Measurements from ENCODE around the gene WDR86.

The WDR86 gene

DNA sequence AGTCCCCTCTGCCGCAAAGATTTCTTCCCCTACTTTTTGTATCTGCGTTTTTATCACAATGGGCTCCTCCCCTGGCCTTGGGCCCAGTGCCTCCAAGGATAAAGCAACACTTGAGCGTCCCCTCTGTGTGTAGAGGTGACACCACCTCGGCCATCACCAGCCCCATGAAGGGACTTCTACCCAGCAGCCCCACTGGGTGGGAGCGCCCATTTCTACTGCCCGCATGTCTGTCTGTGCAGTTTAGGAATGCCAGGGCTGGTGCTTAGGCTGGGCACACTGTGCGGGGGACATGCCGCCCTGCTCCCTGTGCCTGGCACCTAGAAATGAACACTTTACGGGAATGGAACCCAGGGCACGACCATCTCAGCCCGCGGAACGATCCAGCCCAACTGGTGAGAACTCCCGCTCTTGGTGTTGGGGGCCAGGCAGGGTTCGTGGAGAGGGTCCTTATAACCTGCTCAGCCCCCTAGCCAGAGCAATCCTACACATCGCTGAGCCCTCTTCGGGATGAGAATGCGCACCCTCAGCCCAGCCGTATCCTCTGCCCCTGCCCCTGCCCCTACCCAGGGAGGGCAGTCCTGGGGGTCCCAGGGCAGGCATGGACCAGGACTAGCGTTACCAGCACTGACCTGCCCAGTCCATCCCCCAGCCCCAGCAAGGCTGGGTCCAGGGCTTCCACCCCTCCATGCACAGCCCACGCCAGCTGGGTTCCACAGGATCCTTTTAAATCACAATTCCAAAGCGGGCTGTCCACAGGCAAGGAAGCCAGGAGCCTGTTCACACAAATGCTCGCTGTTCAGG is 17.3 kb upstream of the WDR86 start:
- DNase-seq = no peak

GRCh38 chr7:151426441-151426903 is 16.6 kb upstream of the WDR86 start:
- DNase-seq = peak; percentile 94

DNA sequence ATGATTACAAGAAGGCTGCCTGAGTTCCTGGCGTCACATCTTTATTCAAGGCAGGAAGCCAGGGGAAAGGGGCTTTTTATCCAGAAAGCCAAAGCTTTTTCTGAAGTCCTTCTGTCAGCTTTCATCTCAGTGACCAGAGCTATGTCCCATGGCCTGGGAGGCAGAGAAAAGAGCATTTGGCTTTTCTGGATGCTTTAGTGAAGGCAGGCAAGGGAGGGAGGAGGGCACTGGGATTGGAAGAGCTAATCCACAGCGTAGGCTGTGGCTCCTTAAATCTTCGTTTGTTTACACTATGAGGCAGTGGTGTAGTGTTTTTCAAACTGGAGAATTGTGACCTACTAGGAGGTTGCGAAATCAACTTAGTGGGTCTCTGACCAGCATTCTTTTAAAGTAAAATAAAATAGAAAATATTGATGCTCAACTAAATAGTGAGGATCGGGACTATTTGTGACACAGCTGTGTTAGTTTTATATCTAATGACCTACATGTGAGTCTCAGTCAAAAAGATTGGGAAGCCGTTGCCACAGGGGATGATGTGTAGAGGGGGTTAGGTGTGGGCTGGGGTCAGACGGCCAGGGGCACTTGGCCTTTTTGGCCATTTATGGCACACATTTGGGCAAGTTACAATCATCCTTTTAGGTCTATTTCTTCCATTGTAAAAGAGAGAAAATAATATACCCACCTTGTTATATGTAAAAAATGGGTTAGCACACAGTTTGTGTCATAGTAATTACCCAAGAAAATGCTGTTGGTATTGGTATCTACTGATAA is 16.0 kb upstream of the WDR86 start:
- peak; percentile 32 for DNase-seq

GRCh38 chr7:151424799-151425198 is 15.0 kb upstream of the WDR86 start:
- no peak for DNase-seq

DNA sequence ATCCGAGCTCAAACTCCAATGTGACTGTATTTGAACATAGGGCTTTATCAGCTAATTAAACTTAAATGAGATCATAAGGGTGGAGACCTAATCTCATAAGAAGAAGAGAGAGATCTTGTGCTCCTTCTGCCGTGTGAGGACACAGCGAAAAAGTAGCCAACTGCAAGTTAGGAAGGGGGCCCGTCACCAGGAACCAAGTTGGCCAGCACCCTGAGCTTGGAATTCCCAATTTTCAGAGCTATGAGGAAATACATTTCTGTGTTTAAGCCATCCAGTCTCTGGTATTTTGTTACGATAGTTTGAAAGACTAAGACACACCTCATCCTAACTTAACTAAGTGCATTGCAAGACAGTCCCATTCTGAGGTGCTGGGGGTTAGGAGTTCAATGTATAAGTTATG is 14.1 kb upstream of the WDR86 start:
- no peak for DNase-seq

GRCh38 chr7:151423226-151423625 is 13.4 kb upstream of the WDR86 start:
- DNase-seq = no peak

GRCh38 chr7:151422212-151422611 is 12.4 kb upstream of the WDR86 start:
- DNase-seq = no peak

GRCh38 chr7:151420144-151420543 is 10.3 kb upstream of the WDR86 start:
- no peak for DNase-seq

- no peak for DNase-seq
Observed at GRCh38 chr7:151416941-151417315, 7.1 kb upstream of the WDR86 start.

DNA sequence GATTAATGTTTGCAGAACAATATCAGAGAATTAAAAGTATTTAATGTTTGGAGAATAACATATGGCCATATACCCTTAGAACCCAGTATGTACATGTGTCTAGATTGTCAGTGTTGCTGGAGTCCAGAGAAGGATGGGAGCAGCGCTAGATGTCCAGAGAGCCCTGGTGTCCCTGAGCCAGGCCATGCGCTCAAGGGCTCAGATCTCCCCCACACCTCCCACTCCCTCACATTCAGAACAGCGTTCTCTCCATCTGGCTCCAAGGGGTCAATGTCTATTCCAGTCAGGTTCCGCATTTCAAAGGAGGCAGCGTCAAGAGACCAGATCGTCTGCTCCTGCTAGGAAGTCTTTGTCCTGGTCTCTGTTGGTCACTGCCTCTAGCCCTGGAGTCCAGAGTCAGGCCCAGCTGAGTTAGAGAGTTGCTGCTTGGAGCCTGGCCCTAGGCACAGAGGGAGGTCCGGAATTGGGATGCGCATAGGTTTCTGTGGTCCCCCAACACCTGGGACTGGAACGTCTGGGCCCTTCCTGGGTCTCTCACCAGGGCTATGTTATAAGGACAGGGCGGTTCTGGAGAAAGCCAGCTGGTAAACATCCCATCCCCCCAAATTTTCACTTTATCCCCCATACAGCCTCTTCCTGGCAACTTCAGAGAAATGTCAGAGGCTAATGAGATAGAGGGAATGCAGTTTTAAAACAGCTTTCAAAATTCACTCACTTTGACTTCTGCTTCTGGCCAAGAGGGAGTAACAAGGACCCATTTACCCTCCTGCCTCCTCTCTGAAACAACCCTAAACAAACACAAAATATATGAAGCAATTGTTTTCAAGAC is 6.5 kb upstream of the WDR86 start:
- no peak for DNase-seq

DNA sequence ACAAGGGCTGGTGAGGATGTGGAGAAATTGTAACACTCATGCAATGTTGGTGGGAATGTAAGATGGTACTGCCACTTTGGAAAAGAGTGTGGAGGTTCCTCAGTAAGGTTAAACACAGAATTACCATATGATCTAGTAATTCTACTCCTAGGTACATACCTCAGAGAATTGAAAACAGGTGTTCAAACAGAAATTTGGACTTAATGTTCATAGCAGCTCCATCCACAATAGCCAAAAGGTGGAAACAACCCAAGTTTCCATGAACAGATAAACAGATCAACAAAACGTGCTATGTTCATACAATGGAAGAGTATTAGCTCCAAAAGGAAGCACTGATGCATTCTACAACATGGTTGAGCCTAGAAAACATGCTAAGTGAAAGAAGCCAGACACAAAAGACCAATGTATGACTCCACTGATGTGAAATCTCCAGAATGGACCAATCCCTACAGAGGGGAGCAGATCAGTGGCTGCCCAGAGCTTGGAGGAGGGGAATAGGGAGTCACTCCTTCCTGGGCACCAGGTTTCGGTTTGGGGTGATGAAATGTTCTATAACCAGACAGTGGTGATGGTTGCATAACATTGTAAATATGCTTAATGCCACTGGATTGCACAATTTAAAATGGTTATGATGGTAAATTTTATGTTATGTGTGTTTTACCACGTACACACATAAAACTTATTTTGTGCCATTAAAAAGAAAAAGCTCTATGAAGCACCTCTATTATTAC is 5.7 kb upstream of the WDR86 start:
- peak; percentile 84 for DNase-seq

DNA sequence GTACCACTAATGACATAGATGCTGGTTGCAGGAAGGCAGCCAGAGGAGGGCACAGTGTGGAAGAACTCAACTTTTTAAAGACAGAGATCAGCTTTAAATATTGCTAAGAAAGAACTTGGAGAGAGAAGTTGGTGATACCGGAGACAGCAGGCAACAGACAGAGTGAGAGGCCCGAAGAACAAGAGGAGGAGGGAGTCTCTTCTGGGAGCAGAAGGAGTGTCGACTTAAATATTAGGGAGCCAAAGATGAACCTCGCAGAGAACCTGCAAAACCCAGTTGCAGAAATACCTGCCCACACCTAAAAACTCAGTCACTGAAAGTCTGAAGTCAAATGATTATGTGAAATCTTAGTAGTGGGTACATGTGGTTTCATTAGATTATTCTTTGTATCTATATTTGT is 3.4 kb upstream of the WDR86 start:
- DNase-seq = no peak

- no peak for DNase-seq
Observed at GRCh38 chr7:151412318-151412717, 2.5 kb upstream of the WDR86 start.

- peak; percentile 78 for DNase-seq
Observed at GRCh38 chr7:151411551-151411950, 1.7 kb upstream of the WDR86 start.

- DNase-seq = peak; percentile 81
Observed at GRCh38 chr7:151410405-151411390, 860 bp upstream of the WDR86 start.

DNA sequence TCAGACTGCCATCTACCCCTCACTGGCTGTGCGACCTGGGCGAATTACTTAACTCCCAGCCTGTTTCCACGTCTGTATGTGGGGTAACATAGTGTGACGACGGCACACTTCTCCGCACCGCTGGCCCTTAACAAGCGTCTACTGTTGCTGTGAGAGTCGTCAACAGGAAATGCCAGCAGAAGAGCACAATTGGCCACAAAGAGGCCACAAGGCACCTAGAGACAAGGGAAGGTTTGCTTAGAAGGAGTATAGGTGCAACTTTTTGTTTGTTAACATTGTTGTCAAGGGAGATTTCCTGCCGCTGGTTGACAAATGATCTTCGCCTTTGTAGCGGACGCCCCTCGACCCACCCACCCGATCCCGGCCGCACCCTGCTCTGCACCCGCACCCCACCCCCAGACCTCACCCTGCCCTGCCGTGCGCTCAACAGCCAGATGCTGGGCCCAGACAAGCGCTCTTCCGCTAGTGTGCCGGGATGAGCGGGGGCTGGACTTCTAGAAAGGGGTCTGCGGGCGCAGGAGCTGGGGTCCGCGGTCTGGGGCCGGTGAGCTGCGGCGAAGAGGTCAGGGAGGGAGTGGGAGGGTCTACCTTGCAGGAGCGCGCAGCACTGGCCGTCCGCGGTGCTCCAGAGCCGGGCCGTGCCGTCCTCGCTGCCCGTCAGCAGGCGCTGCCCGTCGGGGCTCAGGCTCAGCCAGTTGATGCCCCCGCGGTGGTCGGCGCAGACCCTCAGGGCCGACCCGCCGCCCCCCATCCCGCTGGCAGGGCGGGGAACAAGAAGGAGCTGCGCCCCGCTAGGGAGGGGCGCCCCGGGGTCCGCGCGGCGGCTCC is 785 bp downstream of the WDR86 start:
- DNase-seq = peak; percentile 45

GRCh38 chr7:151408498-151408838 is 1.4 kb downstream of the WDR86 start:
- no peak for DNase-seq

DNA sequence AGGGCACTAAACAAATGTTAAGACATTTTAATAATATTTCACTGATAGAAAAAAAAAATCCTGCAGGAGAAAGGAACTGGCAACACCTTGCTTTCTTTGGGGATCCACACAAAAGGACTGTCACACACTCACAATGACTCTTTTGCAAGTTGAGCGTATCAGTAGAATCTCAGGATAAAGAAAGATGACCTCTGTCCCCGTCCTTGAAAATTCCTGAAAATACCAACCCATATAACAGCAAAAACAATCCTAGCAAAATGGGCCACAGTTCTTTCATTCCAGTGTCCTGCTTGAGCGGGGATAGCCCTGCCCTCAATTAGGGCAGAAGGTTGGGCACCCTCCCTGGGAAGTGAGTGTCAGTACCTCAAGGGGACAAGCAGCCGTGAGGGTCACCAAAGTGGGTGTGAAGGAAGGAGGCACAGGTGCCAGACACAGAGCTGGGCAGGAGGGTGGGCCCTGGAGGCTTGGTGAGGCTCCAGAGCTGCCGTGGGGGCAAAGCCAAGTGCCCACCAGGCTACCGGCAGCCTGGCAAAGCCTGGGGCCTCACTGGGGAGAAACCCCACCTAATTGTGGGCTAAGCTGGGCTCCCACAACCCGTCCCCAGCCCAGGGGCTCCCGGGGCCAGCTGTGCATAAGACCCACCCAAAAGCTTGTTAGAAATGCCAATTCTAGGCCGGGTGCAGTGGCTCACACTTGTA is 2.8 kb downstream of the WDR86 start:
- no peak for DNase-seq

DNA sequence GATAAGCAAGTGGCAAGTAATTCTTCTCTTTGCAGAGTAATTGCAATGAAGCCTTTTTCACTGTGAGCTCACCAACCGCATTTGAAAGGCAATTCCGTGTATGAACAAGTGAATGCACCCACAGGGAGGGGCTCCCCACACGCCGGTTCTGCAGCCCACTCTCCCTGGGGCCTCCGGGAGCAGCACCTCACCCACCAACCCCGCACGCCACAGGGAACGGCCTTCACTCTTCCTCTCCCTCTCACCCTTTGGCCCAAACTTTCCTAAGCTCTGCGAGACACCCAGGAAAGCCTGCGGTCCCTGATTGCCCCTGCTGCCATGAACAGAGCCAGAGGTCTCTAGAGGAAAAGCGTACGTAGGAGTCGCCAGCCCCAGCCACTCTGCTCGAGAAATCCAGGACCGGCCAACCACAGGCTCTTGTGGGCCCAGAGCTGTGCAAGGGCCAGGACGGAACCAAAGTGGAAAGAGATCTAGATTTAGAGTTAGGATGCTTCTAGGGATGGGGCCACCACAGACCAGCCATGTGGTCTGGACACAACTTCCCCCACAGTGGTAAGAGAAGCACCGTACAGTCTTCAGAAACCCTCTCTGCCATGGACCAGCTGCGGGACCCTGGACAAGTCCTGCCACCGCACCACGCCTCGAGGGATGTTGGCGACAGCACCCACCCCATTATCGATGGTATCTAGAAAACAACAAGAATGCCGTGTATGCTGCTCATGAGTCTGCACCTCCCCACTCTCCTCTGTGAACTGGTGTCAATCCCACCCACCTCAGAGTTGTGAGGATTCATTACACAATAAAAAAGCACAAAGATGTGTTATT is 3.6 kb downstream of the WDR86 start:
- no peak for DNase-seq

Data from NCI-H69 (cell line).